Mononuclear cell (primary cell): ENCODE results near the gene FRZB. TPM values are rescaled to one million over a fixed set of nuclear protein-coding genes. Genes with fewer than 3 reads are reported as not detected.

Source experiments
- H3K27me3 ChIP-seq: 2 replicates; pipeline ENCODE4 v1.6.0; 2011; ENCODE audit warnings: low read length, control low read depth; ENCODE audit not compliant: insufficient read depth
- H3K4me1 ChIP-seq: 2 replicates; pipeline ENCODE4 v1.5.1; 2011; ENCODE audit warnings: mild to moderate bottlenecking, low read length, control low read depth; ENCODE audit not compliant: insufficient read depth
- H3K4me3 ChIP-seq: 2 replicates; pipeline ENCODE4 v1.5.1; 2011; ENCODE audit warnings: mild to moderate bottlenecking, low read length, moderate library complexity
- H3K9me3 ChIP-seq: 2 replicates; pipeline ENCODE4 v1.5.1; 2011; ENCODE audit warnings: low read depth, mild to moderate bottlenecking, control low read depth, low read length
- total RNA-seq: library from RNA; depleted of rRNA; stranded (reverse); fragments of >200 nt; gene quantifications from one replicate; pipeline ENCODE4 v1.2.3, GENCODE V29; 2012

Gene FRZB
- under 0.01 TPM for total RNA-seq

GRCh38 chr2:182866461-182867406, at the start of gene FRZB:
Gene FRZB (minus strand): TSS chr2:182866637. CDS start chr2:182866552, 85 bp downstream.
- Histone ChIP-seq H3K27me3 (peaks cover 59% of the 10 kb centered on the region), H3K4me3 (no peak within 1 kb of the TSS), H3K4me1 (peaks cover 8% of the 10 kb centered on the region), H3K9me3 (no peaks in the 10 kb centered on the region)

- H3K9me3 ChIP-seq = no peaks in the 10 kb centered on the region
- H3K4me1 ChIP-seq = no peaks in the 10 kb centered on the region
- H3K4me3 ChIP-seq = no peak overlapping the region
- H3K27me3 ChIP-seq = no peaks in the 10 kb centered on the region
These were observed 49.2 kb upstream of the FRZB start for GRCh38 chr2:182915369-182916326.

- H3K4me1 ChIP-seq = no peaks in the 10 kb centered on the region
- no peak overlapping the region for H3K4me3 ChIP-seq
- H3K27me3 ChIP-seq = no peaks in the 10 kb centered on the region
- no peaks in the 10 kb centered on the region for H3K9me3 ChIP-seq
These were observed 48.4 kb upstream of the FRZB start for GRCh38 chr2:182914852-182915251.

- Histone ChIP-seq H3K4me1 (no peaks in the 10 kb centered on the region), H3K9me3 (no peaks in the 10 kb centered on the region)
These were observed 46.6 kb upstream of the FRZB start for GRCh38 chr2:182913064-182913463.

GRCh38 chr2:182912518-182912915, 46.1 kb upstream of the FRZB start:
- no peak overlapping the region for H3K4me3 ChIP-seq
- no peaks in the 10 kb centered on the region for H3K27me3 ChIP-seq
- no peaks in the 10 kb centered on the region for H3K4me1 ChIP-seq
- no peaks in the 10 kb centered on the region for H3K9me3 ChIP-seq

More at GRCh38 chr2:182913064-182913463, 46.6 kb upstream of the FRZB start:
- H3K4me3 ChIP-seq = no peak overlapping the region
- no peaks in the 10 kb centered on the region for H3K27me3 ChIP-seq

GRCh38 chr2:182911813-182912517, 45.5 kb upstream of the FRZB start:
- Histone ChIP-seq H3K4me3 (no peak overlapping the region), H3K4me1 (no peaks in the 10 kb centered on the region), H3K9me3 (no peaks in the 10 kb centered on the region), H3K27me3 (no peaks in the 10 kb centered on the region)

DNA sequence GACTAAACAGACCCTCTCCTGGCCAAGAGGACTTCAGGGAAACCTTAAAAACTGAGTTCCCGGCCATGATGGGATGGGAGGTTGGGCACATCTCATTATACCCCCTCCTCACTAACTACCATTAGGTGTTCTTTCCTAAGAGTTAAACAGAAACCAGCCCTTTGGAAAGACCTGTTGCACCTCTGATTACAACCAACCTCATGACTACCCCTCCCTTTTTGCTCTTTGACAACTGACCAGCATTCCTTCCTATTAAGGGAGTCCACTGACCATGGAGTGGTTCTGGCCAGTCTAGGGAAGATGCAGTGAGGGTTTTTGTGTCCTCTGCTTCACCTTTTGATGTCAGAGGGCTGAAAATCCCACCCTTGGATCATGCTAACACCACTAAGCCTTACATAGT, 44.5 kb upstream of the FRZB start:
- H3K9me3 ChIP-seq = no peaks in the 10 kb centered on the region
- no peak overlapping the region for H3K4me3 ChIP-seq
- no peaks in the 10 kb centered on the region for H3K27me3 ChIP-seq
- no peaks in the 10 kb centered on the region for H3K4me1 ChIP-seq

- Histone ChIP-seq H3K27me3 (no peaks in the 10 kb centered on the region), H3K4me3 (no peak overlapping the region), H3K4me1 (no peaks in the 10 kb centered on the region), H3K9me3 (no peaks in the 10 kb centered on the region)
These were observed 40.8 kb upstream of the FRZB start for GRCh38 chr2:182907081-182907830.

- Histone ChIP-seq H3K27me3 (no peaks in the 10 kb centered on the region), H3K4me3 (no peak overlapping the region), H3K9me3 (no peaks in the 10 kb centered on the region), H3K4me1 (no peaks in the 10 kb centered on the region)
These were observed 40.0 kb upstream of the FRZB start for GRCh38 chr2:182906454-182906853.

DNA sequence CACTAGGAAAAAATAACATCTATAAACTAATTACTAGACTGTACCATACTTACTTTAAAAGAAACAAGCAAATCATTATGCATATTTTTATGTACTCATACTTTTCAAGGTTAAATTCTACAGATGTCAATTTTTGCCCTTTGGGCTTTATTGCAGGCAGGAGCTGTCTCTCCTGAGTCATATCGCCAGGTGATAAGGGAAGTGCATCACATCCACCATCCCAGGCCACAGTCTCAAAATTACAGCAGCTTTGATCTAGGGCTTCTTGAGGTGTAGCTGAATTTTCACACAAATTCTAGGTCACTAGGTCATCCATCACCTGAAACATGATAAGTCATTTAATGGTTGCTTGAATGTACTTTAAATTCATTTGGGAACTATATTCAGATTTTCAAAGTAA, 38.4 kb upstream of the FRZB start:
- H3K27me3 ChIP-seq = no peaks in the 10 kb centered on the region
- H3K4me1 ChIP-seq = no peaks in the 10 kb centered on the region
- no peaks in the 10 kb centered on the region for H3K9me3 ChIP-seq
- no peak overlapping the region for H3K4me3 ChIP-seq

DNA sequence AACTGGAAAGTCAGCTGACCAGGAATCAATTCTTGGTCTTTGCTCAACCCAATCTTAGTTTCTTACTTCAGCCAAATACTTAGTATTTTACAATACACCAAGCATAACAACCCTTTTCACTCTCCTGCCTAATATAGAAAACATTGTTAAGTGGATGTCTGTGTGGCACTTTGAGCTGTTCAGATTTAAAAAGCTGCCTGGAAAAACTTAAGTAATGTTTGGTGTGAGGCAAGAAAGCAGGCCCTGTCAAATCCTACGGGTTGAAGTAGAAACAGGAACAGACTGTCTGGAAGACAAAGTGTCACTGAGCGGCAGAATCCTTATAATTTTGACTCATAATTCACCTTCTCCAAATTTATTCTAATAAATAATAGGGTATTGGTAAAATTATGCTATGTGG, 37.1 kb upstream of the FRZB start:
- no peaks in the 10 kb centered on the region for H3K4me1 ChIP-seq

GRCh38 chr2:182901748-182902147, 35.3 kb upstream of the FRZB start:
- no peak overlapping the region for H3K4me3 ChIP-seq
- no peaks in the 10 kb centered on the region for H3K4me1 ChIP-seq
- H3K9me3 ChIP-seq = no peaks in the 10 kb centered on the region
- H3K27me3 ChIP-seq = no peaks in the 10 kb centered on the region

More for the DNA sequence above, 37.1 kb upstream of the FRZB start:
- Histone ChIP-seq H3K9me3 (no peaks in the 10 kb centered on the region), H3K4me3 (no peak overlapping the region), H3K27me3 (no peaks in the 10 kb centered on the region)

GRCh38 chr2:182898718-182899117, 32.3 kb upstream of the FRZB start:
- Histone ChIP-seq H3K9me3 (no peaks in the 10 kb centered on the region), H3K27me3 (no peaks in the 10 kb centered on the region), H3K4me1 (no peaks in the 10 kb centered on the region), H3K4me3 (no peak overlapping the region)

- Histone ChIP-seq H3K9me3 (no peaks in the 10 kb centered on the region), H3K4me1 (no peaks in the 10 kb centered on the region), H3K4me3 (no peak overlapping the region), H3K27me3 (no peaks in the 10 kb centered on the region)
These were observed 30.7 kb upstream of the FRZB start for GRCh38 chr2:182897137-182897536.
